ENCODE measurements around the gene CSF3R.

CSF3R gene

GRCh38 chr1:36482724-36483388 lies at the start of gene CSF3R:
CSF3R (minus strand) TSS chr1:36482913; CDS start chr1:36479496, 3,417 bp downstream.
- DNase-seq (ENCODE audit: low read depth) = no peak

GRCh38 chr1:36531833-36532232 lies 49.1 kb upstream of the CSF3R start:
- DNase-seq (ENCODE audit: low read depth) = no peak

- DNase-seq (ENCODE audit: low read depth) = no peak
These were observed 48.1 kb upstream of the CSF3R start for GRCh38 chr1:36530791-36531190.

GRCh38 chr1:36530261-36530660 lies 47.5 kb upstream of the CSF3R start:
- DNase-seq (ENCODE audit: low read depth) = no peak

- DNase-seq (ENCODE audit: low read depth) = no peak
These were observed 47.1 kb upstream of the CSF3R start for GRCh38 chr1:36529769-36530260.

GRCh38 chr1:36528361-36529349 lies 45.9 kb upstream of the CSF3R start:
- no peak for DNase-seq (ENCODE audit: low read depth)

- DNase-seq (ENCODE audit: low read depth) = no peak
These were observed 42.5 kb upstream of the CSF3R start for GRCh38 chr1:36525166-36525565.

GRCh38 chr1:36524359-36525062 lies 41.8 kb upstream of the CSF3R start:
- DNase-seq (ENCODE audit: low read depth) = no peak

- no peak for DNase-seq (ENCODE audit: low read depth)
These were observed 41.1 kb upstream of the CSF3R start for GRCh38 chr1:36523850-36524249.

GRCh38 chr1:36523230-36523495 lies 40.5 kb upstream of the CSF3R start:
- no peak for DNase-seq (ENCODE audit: low read depth)

- DNase-seq (ENCODE audit: low read depth) = no peak
These were observed 39.9 kb upstream of the CSF3R start for GRCh38 chr1:36522461-36523229.

- no peak for DNase-seq (ENCODE audit: low read depth)
These were observed 39.3 kb upstream of the CSF3R start for GRCh38 chr1:36522021-36522420.

GRCh38 chr1:36520771-36521420 lies 38.2 kb upstream of the CSF3R start:
- no peak for DNase-seq (ENCODE audit: low read depth)

GRCh38 chr1:36520056-36520455 lies 37.3 kb upstream of the CSF3R start:
- DNase-seq (ENCODE audit: low read depth) = no peak

- no peak for DNase-seq (ENCODE audit: low read depth)
These were observed 34.5 kb upstream of the CSF3R start for GRCh38 chr1:36517011-36517771.

GRCh38 chr1:36516372-36517010 lies 33.8 kb upstream of the CSF3R start:
- peak; percentile 64 for DNase-seq (ENCODE audit: low read depth)

GRCh38 chr1:36515315-36516138 lies 32.8 kb upstream of the CSF3R start:
- DNase-seq (ENCODE audit: low read depth) = no peak

GRCh38 chr1:36514501-36514900 lies 31.8 kb upstream of the CSF3R start:
- no peak for DNase-seq (ENCODE audit: low read depth)
